Right atrium auricular region (tissue), 2 donors: Measurements from ENCODE around the gene EXOC3L2. TPM values are rescaled to one million over a fixed set of nuclear protein-coding genes. Genes with fewer than 3 reads are reported as not detected.
"Not testable (repeated sequence)": the region's sequence is repeated elsewhere in the genome, so short reads cannot be mapped to it uniquely, and the experiment has no call there.

Experiments
- DNase-seq: peaks from one replicate; pipeline ENCODE4 v3.0.0-alpha.2; 2019; ENCODE audit warnings: low spot score
- H3K27ac ChIP-seq, 2 donors: fragments of 200-600 bp; sonication (generic); 1 replicate in 1 of 2; 2 replicates in 1 of 2; pipeline ENCODE4 v1.5.1; 2016 to 2019
- H3K27me3 ChIP-seq, 2 donors: fragments of 200-600 bp; sonication (generic); one replicate each; pipeline versions ENCODE4 v1.5.1 to v1.6.0; 2017 to 2019
- H3K36me3 ChIP-seq: fragments of 200-600 bp; sonication (generic); one replicate; pipeline ENCODE4 v1.5.1; 2016
- H3K4me1 ChIP-seq, 2 donors: fragments of 200-600 bp; sonication (generic); one replicate each; pipeline versions ENCODE4 v1.5.1 to v1.6.0; 2017 to 2019
- H3K4me3 ChIP-seq, 2 donors: fragments of 200-600 bp; sonication (generic); 1 replicate in 1 of 2; 2 replicates in 1 of 2; pipeline ENCODE4 v1.5.1; 2017 to 2019; ENCODE audit warnings: mild to moderate bottlenecking in 1 of 2, moderate library complexity in 1 of 2
- H3K9me3 ChIP-seq, 2 donors: fragments of 200-600 bp; sonication (generic); one replicate each; pipeline ENCODE4 v1.5.1; 2019
- total RNA-seq, 2 donors: library from RNA; depleted of rRNA; stranded (reverse); fragments of >200 nt; gene quantifications; one replicate each; pipeline ENCODE4 v1.1.0, GENCODE V29; 2016
- TF ChIP-seq, protein P1 (sequence below), 2 donors: fragments of 200-600 bp; sonication (generic); IDR thresholded peaks; one replicate each; pipeline ENCODE4 v1.5.1; 2019; ENCODE audit warnings: antibody characterized with exemption in 2 of 2

The EXOC3L2 gene
- total RNA-seq, 2 donors from 2014 or later: 3.0 to 8.2 TPM

DNA sequence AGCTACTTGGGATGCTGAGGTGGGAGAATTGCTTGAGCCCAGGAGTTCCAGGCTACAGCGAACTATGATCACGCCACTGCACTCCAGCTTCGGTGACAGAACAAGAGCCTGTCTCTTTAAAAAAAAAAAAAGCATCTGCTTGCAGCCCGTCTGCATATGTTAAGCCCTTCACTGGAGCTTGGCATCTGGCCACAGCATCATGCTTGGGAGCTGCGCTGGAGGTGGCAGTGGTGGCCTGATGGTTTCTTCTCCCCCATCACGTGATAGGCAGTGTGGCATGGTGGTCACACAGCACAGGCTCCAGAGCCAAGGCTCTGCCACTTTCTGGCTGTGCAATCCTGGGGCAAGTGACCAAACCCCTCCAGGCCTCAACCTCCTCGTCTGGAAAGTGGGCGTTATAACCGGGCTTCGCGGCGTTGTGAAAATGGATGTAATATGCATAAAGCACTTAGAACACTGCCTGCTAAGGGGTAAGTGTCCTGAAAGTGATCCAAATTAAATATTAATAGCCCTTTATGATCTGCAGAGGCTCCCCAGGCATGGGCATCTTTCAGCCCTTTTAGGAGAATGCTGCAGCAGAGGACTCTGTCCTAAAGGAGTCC is 30.3 kb upstream of the EXOC3L2 start:
- TF ChIP-seq, protein P1, sequence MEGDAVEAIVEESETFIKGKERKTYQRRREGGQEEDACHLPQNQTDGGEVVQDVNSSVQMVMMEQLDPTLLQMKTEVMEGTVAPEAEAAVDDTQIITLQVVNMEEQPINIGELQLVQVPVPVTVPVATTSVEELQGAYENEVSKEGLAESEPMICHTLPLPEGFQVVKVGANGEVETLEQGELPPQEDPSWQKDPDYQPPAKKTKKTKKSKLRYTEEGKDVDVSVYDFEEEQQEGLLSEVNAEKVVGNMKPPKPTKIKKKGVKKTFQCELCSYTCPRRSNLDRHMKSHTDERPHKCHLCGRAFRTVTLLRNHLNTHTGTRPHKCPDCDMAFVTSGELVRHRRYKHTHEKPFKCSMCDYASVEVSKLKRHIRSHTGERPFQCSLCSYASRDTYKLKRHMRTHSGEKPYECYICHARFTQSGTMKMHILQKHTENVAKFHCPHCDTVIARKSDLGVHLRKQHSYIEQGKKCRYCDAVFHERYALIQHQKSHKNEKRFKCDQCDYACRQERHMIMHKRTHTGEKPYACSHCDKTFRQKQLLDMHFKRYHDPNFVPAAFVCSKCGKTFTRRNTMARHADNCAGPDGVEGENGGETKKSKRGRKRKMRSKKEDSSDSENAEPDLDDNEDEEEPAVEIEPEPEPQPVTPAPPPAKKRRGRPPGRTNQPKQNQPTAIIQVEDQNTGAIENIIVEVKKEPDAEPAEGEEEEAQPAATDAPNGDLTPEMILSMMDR (IDR thresholded peaks at IDR 0.05): no peak
- no peak overlapping the region for H3K4me3 ChIP-seq
- H3K36me3 ChIP-seq: peaks cover 47% of the 10 kb centered on the region
- H3K27ac ChIP-seq: no peak overlapping the region
- H3K9me3 ChIP-seq: no peaks in the 10 kb centered on the region
- H3K27me3 ChIP-seq: no peaks in the 10 kb centered on the region
- no peaks in the 10 kb centered on the region for H3K4me1 ChIP-seq
- DNase-seq: no peak

DNA sequence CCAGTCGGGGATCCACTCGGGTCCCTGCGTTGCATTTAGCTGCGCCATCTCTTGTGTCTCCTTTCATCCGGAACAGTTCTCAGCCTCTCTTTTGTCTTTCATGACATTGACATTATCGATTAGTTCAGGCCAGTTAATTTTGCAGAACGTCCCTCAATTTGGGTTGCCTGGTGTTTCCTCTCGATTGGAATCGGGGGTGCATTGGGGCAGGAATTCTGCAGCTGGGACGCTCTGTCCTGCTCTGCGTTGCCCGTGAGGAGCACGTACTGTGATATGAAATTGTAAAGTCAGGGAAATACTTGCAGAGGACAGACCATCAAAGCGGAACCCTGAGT is 28.3 kb upstream of the EXOC3L2 start:
- H3K36me3 ChIP-seq: peaks cover 35% of the 10 kb centered on the region
- no peak for DNase-seq
- TF ChIP-seq, protein P1 (IDR thresholded peaks at IDR 0.05): no peak

DNA sequence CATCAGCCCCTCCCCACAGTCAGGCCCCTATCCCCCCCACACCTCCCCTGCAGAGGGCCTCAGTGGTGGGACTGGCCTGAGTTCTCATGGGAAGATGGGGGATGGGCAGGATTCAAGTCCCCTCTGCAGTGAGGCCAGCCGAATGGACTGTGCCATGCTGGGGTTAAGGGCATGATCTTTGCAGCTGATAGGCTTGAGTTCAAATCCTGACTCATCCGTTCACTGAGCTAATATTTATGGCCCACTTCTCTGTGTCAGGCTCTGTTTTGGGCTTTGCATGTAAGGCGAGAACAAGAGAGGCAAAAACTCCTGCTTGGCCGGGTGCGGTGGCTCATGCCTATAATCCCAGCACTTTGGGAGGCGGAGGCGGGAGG is 26.5 kb upstream of the EXOC3L2 start:
- H3K36me3 ChIP-seq: peaks cover 27% of the 10 kb centered on the region

More for the DNA sequence above, 28.3 kb upstream of the EXOC3L2 start:
- H3K4me1 ChIP-seq: no peaks in the 10 kb centered on the region
- no peaks in the 10 kb centered on the region for H3K27me3 ChIP-seq
- H3K4me3 ChIP-seq: no peak overlapping the region
- no peaks in the 10 kb centered on the region for H3K9me3 ChIP-seq
- H3K27ac ChIP-seq: no peak overlapping the region

DNA sequence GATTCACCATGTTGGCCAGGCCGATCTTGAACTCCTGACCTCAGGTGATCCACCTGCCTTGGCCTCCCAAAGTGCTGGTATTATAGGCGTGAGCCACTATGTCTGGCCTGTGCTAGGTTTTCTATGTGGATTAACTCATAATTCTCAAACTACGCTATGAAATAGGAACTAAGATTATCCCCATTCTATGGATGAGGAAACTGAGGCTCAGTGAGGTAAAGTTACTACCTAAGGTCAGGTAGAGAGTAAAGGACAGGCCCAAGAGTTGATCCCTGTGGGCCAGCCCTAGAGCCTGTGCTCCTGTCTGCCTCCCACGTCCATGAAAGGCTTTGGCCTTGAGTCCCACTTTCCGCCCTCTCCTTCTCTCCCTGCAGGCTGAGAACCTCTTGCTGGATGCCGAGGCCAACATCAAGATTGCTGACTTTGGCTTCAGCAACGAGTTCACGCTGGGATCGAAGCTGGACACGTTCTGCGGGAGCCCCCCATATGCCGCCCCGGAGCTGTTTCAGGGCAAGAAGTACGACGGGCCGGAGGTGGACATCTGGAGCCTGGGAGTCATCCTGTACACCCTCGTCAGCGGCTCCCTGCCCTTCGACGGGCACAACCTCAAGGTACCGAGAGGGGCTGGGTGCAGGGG is 26.0 kb upstream of the EXOC3L2 start:
- Histone ChIP-seq H3K27ac (no peak overlapping the region), H3K9me3 (no peaks in the 10 kb centered on the region), H3K36me3 (peaks cover 27% of the 10 kb centered on the region), H3K27me3 (no peaks in the 10 kb centered on the region), H3K4me1 (no peaks in the 10 kb centered on the region), H3K4me3 (no peak overlapping the region)
- TF ChIP-seq, protein P1 (IDR thresholded peaks at IDR 0.05): no peak
- DNase-seq: no peak

More for the DNA sequence above, 26.5 kb upstream of the EXOC3L2 start:
- Histone ChIP-seq H3K27me3 (no peaks in the 10 kb centered on the region), H3K4me1 (no peaks in the 10 kb centered on the region), H3K4me3 (no peak overlapping the region), H3K9me3 (no peaks in the 10 kb centered on the region), H3K27ac (no peak overlapping the region)
- DNase-seq: no peak
- TF ChIP-seq, protein P1 (IDR thresholded peaks at IDR 0.05): no peak

DNA sequence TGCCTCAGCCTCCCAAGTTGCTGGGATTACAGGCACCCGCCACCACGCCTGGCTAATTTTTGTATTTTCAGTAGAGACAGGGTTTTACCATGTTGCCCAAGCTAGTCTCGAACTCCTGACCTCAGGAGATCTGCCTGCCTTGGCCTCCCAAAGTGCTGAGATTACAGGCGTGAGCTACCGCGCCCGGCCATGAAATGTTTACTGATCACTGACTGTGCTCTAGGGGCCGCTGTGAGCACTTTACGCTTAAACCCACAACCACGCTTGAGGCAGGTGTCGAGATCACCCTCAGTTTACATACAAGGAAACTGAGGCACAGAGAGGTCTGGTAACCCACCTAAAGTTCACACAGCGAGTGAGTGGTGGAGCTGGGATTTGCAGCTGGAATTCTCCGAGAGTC is 24.7 kb upstream of the EXOC3L2 start:
- not testable (repeated sequence) for DNase-seq, H3K27me3 ChIP-seq, H3K4me1 ChIP-seq, H3K4me3 ChIP-seq, H3K27ac ChIP-seq, H3K9me3 ChIP-seq
- H3K36me3 ChIP-seq: peaks cover 26% of the 10 kb centered on the region

DNA sequence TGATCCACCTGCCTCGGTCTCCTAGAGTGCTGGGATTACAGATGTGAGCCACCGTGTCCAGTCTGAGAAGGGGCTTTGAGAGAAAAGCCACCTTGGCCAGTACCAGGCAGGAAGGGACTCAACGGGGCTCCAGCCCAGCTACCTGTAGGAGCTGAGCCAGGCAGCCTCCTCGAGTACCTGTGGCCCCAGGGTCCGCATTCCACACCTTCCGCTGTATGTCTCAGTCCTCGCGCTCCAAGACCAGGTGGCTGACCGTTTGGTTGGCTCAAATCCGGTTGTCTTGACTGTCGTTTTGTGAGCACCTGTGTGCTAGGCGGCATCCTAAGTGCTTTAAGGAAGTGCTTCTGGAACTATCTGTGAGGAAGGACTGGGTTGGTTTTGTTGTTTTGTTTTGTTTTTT is 22.1 kb upstream of the EXOC3L2 start:
- H3K36me3 ChIP-seq: peaks cover 24% of the 10 kb centered on the region
- DNase-seq: no peak
- no peaks in the 10 kb centered on the region for H3K9me3 ChIP-seq
- H3K27me3 ChIP-seq: no peaks in the 10 kb centered on the region
- TF ChIP-seq, protein P1 (IDR thresholded peaks at IDR 0.05): no peak
- H3K4me1 ChIP-seq: no peaks in the 10 kb centered on the region
- no peak overlapping the region for H3K4me3 ChIP-seq
- no peak overlapping the region for H3K27ac ChIP-seq
